Neural progenitor cell (in vitro differentiated cells): ENCODE results near the gene MYO18B.

ENCODE experiments used
- EZH2 ChIP-seq: fragments of 200-600 bp; sonication (generic); IDR thresholded peaks from 2 replicates; pipeline ENCODE4 v1.6.1; 2017; ENCODE audit warnings: antibody characterized with exemption, mild to moderate bottlenecking, moderate library complexity
- EZH2phosphoT487 ChIP-seq: fragments of 200-600 bp; sonication (generic); IDR thresholded peaks from 2 replicates; pipeline ENCODE4 v1.6.1; 2017; ENCODE audit warnings: antibody characterized with exemption
- TF ChIP-seq, protein P1 (sequence below): fragments of 200-600 bp; sonication (generic); IDR thresholded peaks from 2 replicates; pipeline ENCODE4 v1.5.1; 2017; ENCODE audit warnings: antibody characterized with exemption, mild to moderate bottlenecking

DNA sequence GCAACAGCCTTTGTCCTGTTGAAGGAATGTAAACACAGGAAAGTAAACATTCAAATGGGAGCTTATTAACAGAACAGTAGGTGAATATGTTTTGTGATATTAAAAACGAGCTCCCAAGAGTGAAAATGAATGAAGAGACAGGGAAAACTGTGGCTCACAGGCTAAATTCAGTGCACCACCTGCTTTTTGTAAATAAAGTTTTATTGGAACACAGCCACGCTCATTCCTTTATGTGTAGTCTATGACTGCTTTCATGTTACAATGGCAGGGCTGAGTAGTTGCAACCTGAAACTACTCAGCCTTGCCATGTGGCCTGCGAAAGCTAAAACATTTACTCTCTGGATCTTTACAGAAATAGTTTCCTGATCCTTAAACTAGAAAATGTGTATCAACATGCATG is 136.9 kb downstream of the MYO18B start:
- TF ChIP-seq, protein P1, sequence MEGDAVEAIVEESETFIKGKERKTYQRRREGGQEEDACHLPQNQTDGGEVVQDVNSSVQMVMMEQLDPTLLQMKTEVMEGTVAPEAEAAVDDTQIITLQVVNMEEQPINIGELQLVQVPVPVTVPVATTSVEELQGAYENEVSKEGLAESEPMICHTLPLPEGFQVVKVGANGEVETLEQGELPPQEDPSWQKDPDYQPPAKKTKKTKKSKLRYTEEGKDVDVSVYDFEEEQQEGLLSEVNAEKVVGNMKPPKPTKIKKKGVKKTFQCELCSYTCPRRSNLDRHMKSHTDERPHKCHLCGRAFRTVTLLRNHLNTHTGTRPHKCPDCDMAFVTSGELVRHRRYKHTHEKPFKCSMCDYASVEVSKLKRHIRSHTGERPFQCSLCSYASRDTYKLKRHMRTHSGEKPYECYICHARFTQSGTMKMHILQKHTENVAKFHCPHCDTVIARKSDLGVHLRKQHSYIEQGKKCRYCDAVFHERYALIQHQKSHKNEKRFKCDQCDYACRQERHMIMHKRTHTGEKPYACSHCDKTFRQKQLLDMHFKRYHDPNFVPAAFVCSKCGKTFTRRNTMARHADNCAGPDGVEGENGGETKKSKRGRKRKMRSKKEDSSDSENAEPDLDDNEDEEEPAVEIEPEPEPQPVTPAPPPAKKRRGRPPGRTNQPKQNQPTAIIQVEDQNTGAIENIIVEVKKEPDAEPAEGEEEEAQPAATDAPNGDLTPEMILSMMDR: no peak
- TF ChIP-seq EZH2phosphoT487 (no peak), EZH2 (no peak)
